ENCODE measurements around the gene PTPRK. TPM values are rescaled to one million over a fixed set of nuclear protein-coding genes. Genes with fewer than 3 reads are reported as not detected.

The PTPRK gene
- total RNA-seq, 5 donors from 2014 or later (not counting 1 experiment from before 2014, with no cell fraction given) = 2.1 to 11.1 (median 7.3) TPM

- Histone ChIP-seq H3K4me3 (ENCODE audit: control insufficient read depth in 1 of 2, extremely low read depth in 1 of 2, low read length in 1 of 2) (no peak overlapping the region), H3K36me3 (ENCODE audit: control insufficient read depth in 2 of 2, extremely low read depth in 1 of 2, insufficient read depth in 1 of 2, low read length in 1 of 2) (no peaks in the 10 kb centered on the region), H3K4me1 (ENCODE audit: control insufficient read depth in 1 of 2, extremely low read depth in 1 of 2, insufficient read depth in 2 of 2, low read length in 2 of 2) (no peaks in the 10 kb centered on the region), H3K27ac (ENCODE audit: low read length) (no peak overlapping the region), H3K9me3 (no peaks in the 10 kb centered on the region), H3K27me3 (replicated peaks in 1 of 2; ENCODE audit: control insufficient read depth in 2 of 2, extremely low read depth in 1 of 2, insufficient read depth in 2 of 2, low read length in 1 of 2) (no peaks in the 10 kb centered on the region)
- ChIA-PET POLR2A (interaction anchor here in 1 of 2 donors (0.5 kb wide), 1 partner anchor 358 kb away, joined by 9 read pairs; no protein-coding TSS in a partner anchor), CTCF (interaction anchor here in 1 of 2 donors (1.1 kb wide), 1 partner anchor 450 kb away, joined by 4 read pairs; no protein-coding TSS in a partner anchor)
- Mint-ChIP-seq H3K4me1 (peaks cover 0 to 5% (median 5%) of the 10 kb centered on the region in 3 donors), H3K9me3 (no peaks in the 10 kb centered on the region), H3K27me3 (no peaks in the 10 kb centered on the region), H3K27ac (no peak overlapping the region), H3K36me3 (no peaks in the 10 kb centered on the region), H3K4me3 (no peak overlapping the region)
- DNase-seq (no peak), ATAC-seq (replicated peaks in 1 of 4) (no peak)
- WGBS (ENCODE audit: insufficient coverage) = no CpG with 5 or more reads among the region's 1 CpG
Measured at GRCh38 chr6:128305228-128305627, 215.2 kb downstream of the PTPRK start.

GRCh38 chr6:128303870-128304269 lies 216.5 kb downstream of the PTPRK start:
- ChIA-PET POLR2A (no interaction called here), CTCF (interaction anchor here in 1 of 2 donors (0.6 to 1.5 kb wide), 3 partner anchors 24 to 665 kb away, joined by 3 to 4 read pairs (median 4); no protein-coding TSS in a partner anchor)
- Mint-ChIP-seq H3K27me3 (no peaks in the 10 kb centered on the region), H3K36me3 (no peaks in the 10 kb centered on the region), H3K9me3 (peaks cover 0 to 4% (median 0%) of the 10 kb centered on the region in 3 donors), H3K4me1 (peaks cover 0 to 5% (median 5%) of the 10 kb centered on the region in 3 donors), H3K27ac (no peak overlapping the region), H3K4me3 (no peak overlapping the region)
- Histone ChIP-seq H3K4me3 (ENCODE audit: control insufficient read depth in 1 of 2, extremely low read depth in 1 of 2, low read length in 1 of 2) (no peak overlapping the region), H3K36me3 (ENCODE audit: control insufficient read depth in 2 of 2, extremely low read depth in 1 of 2, insufficient read depth in 1 of 2, low read length in 1 of 2) (no peaks in the 10 kb centered on the region), H3K9me3 (no peaks in the 10 kb centered on the region), H3K4me1 (ENCODE audit: control insufficient read depth in 1 of 2, extremely low read depth in 1 of 2, insufficient read depth in 2 of 2, low read length in 2 of 2) (no peaks in the 10 kb centered on the region), H3K27ac (ENCODE audit: low read length) (no peak overlapping the region), H3K27me3 (replicated peaks in 1 of 2; ENCODE audit: control insufficient read depth in 2 of 2, extremely low read depth in 1 of 2, insufficient read depth in 2 of 2, low read length in 1 of 2) (no peaks in the 10 kb centered on the region)
- ATAC-seq (replicated peaks in 1 of 4) (no peak), DNase-seq (no peak)
- WGBS (ENCODE audit: insufficient coverage) = 71% methylated on average over 1 of the region's 2 CpGs

GRCh38 chr6:128302942-128303341 lies 217.5 kb downstream of the PTPRK start:
- POLR2A ChIA-PET = no interaction called here
- peaks cover 0 to 6% (median 0%) of the 10 kb centered on the region in 3 donors for H3K9me3 Mint-ChIP-seq
- no peak for ATAC-seq (replicated peaks in 1 of 4)
- WGBS (ENCODE audit: insufficient coverage) = 100% methylated on average over 3 of the region's 5 CpGs
- Histone ChIP-seq H3K4me1 (ENCODE audit: control insufficient read depth in 1 of 2, extremely low read depth in 1 of 2, insufficient read depth in 2 of 2, low read length in 2 of 2) (no peaks in the 10 kb centered on the region), H3K27ac (ENCODE audit: low read length) (no peak overlapping the region), H3K4me3 (ENCODE audit: control insufficient read depth in 1 of 2, extremely low read depth in 1 of 2, low read length in 1 of 2) (no peak overlapping the region), H3K36me3 (ENCODE audit: control insufficient read depth in 2 of 2, extremely low read depth in 1 of 2, insufficient read depth in 1 of 2, low read length in 1 of 2) (no peaks in the 10 kb centered on the region), H3K27me3 (replicated peaks in 1 of 2; ENCODE audit: control insufficient read depth in 2 of 2, extremely low read depth in 1 of 2, insufficient read depth in 2 of 2, low read length in 1 of 2) (no peaks in the 10 kb centered on the region), H3K9me3 (no peaks in the 10 kb centered on the region)
- H3K27me3 Mint-ChIP-seq = no peaks in the 10 kb centered on the region
- no peak overlapping the region for H3K4me3 Mint-ChIP-seq
- CTCF ChIA-PET = interaction anchor here in 1 of 2 donors (1.1 kb wide), 1 partner anchor 447 kb away, joined by 3 read pairs; no protein-coding TSS in a partner anchor
- peaks cover 0 to 5% (median 5%) of the 10 kb centered on the region in 3 donors for H3K4me1 Mint-ChIP-seq
- no peak overlapping the region for H3K27ac Mint-ChIP-seq
- no peak for DNase-seq
- no peaks in the 10 kb centered on the region for H3K36me3 Mint-ChIP-seq

- Mint-ChIP-seq H3K27ac (no peak overlapping the region), H3K4me1 (no peaks in the 10 kb centered on the region), H3K36me3 (peaks cover 4% of the 10 kb centered on the region), H3K4me3 (no peak overlapping the region), H3K27me3 (no peaks in the 10 kb centered on the region), H3K9me3 (peaks cover 0 to 12% (median 4%) of the 10 kb centered on the region in 3 donors)
- Histone ChIP-seq H3K9me3 (no peaks in the 10 kb centered on the region), H3K36me3 (ENCODE audit: control insufficient read depth in 2 of 2, extremely low read depth in 1 of 2, insufficient read depth in 1 of 2, low read length in 1 of 2) (no peaks in the 10 kb centered on the region), H3K4me1 (ENCODE audit: control insufficient read depth in 1 of 2, extremely low read depth in 1 of 2, insufficient read depth in 2 of 2, low read length in 2 of 2) (no peaks in the 10 kb centered on the region), H3K27me3 (replicated peaks in 1 of 2; ENCODE audit: control insufficient read depth in 2 of 2, extremely low read depth in 1 of 2, insufficient read depth in 2 of 2, low read length in 1 of 2) (no peaks in the 10 kb centered on the region), H3K4me3 (ENCODE audit: control insufficient read depth in 1 of 2, extremely low read depth in 1 of 2, low read length in 1 of 2) (no peak overlapping the region), H3K27ac (ENCODE audit: low read length) (no peak overlapping the region)
- DNase-seq = no peak
- WGBS (ENCODE audit: insufficient coverage) = 58% methylated on average over 1 of the region's 2 CpGs
- no peak for ATAC-seq (replicated peaks in 1 of 4)
- POLR2A ChIA-PET = no interaction called here
- CTCF ChIA-PET = interaction anchor here in 1 of 2 donors (0.7 to 1.1 kb wide), 2 partner anchors 14 to 28 kb away, joined by 3 read pairs; no protein-coding TSS in a partner anchor
Measured at GRCh38 chr6:128295670-128296069, 224.7 kb downstream of the PTPRK start.

- 100% methylated on average over 1 of the region's 2 CpGs for WGBS (ENCODE audit: insufficient coverage)
- ChIA-PET CTCF (no interaction called here), POLR2A (interaction anchor here in 1 of 2 donors (0.6 kb wide), 1 partner anchor 37 kb away, joined by 3 read pairs; no protein-coding TSS in a partner anchor)
- Mint-ChIP-seq H3K27me3 (peaks cover 0 to 5% of the 10 kb centered on the region in 2 donors), H3K27ac (no peak overlapping the region), H3K36me3 (no peaks in the 10 kb centered on the region), H3K9me3 (no peaks in the 10 kb centered on the region), H3K4me3 (no peak overlapping the region), H3K4me1 (peaks cover 8 to 12% (median 8%) of the 10 kb centered on the region in 3 donors)
- Histone ChIP-seq H3K9me3 (no peaks in the 10 kb centered on the region), H3K4me1 (ENCODE audit: control insufficient read depth in 1 of 2, extremely low read depth in 1 of 2, insufficient read depth in 2 of 2, low read length in 2 of 2) (no peaks in the 10 kb centered on the region), H3K4me3 (ENCODE audit: control insufficient read depth in 1 of 2, extremely low read depth in 1 of 2, low read length in 1 of 2) (no peak overlapping the region), H3K27me3 (replicated peaks in 1 of 2; ENCODE audit: control insufficient read depth in 2 of 2, extremely low read depth in 1 of 2, insufficient read depth in 2 of 2, low read length in 1 of 2) (no peaks in the 10 kb centered on the region), H3K36me3 (ENCODE audit: control insufficient read depth in 2 of 2, extremely low read depth in 1 of 2, insufficient read depth in 1 of 2, low read length in 1 of 2) (no peaks in the 10 kb centered on the region), H3K27ac (ENCODE audit: low read length) (no peak overlapping the region)
- DNase-seq (no peak), ATAC-seq (replicated peaks in 1 of 4) (no peak)
Measured at GRCh38 chr6:128290221-128290620, 230.2 kb downstream of the PTPRK start.

- Mint-ChIP-seq H3K4me1 (peaks cover 8 to 25% (median 8%) of the 10 kb centered on the region in 3 donors), H3K9me3 (no peaks in the 10 kb centered on the region), H3K27ac (no peak overlapping the region), H3K27me3 (peaks cover 0 to 5% of the 10 kb centered on the region in 2 donors), H3K36me3 (no peaks in the 10 kb centered on the region), H3K4me3 (no peak overlapping the region)
- ATAC-seq (replicated peaks in 1 of 4) (no peak), DNase-seq (no peak)
- no peaks in the 10 kb centered on the region for H3K27me3 ChIP-seq (replicated peaks in 1 of 2; ENCODE audit: control insufficient read depth in 2 of 2, extremely low read depth in 1 of 2, insufficient read depth in 2 of 2, low read length in 1 of 2)
- WGBS (ENCODE audit: insufficient coverage) = no CpG with 5 or more reads among the region's 1 CpG
- no peak overlapping the region for H3K27ac ChIP-seq (ENCODE audit: low read length)
- H3K36me3 ChIP-seq (ENCODE audit: control insufficient read depth in 2 of 2, extremely low read depth in 1 of 2, insufficient read depth in 1 of 2, low read length in 1 of 2) = no peaks in the 10 kb centered on the region
- H3K9me3 ChIP-seq = no peaks in the 10 kb centered on the region
- no peak overlapping the region for H3K4me3 ChIP-seq (ENCODE audit: control insufficient read depth in 1 of 2, extremely low read depth in 1 of 2, low read length in 1 of 2)
- ChIA-PET CTCF (no interaction called here), POLR2A (no interaction called here)
- no peaks in the 10 kb centered on the region for H3K4me1 ChIP-seq (ENCODE audit: control insufficient read depth in 1 of 2, extremely low read depth in 1 of 2, insufficient read depth in 2 of 2, low read length in 2 of 2)
Measured at GRCh38 chr6:128284128-128284527, 236.3 kb downstream of the PTPRK start.
